Measurements from ENCODE around the gene EBF3. TPM values are rescaled to one million over a fixed set of nuclear protein-coding genes. Genes with fewer than 3 reads are reported as not detected.

EBF3 gene
- total RNA-seq, 1 experiment from 2014 or later: 0.12 TPM

- H3K79me2 ChIP-seq (ENCODE audit: insufficient read depth, low read length): no peaks in the 10 kb centered on the region
- H3K4me1 ChIP-seq (ENCODE audit: control insufficient read depth in 1 of 2, insufficient read depth in 2 of 2, low read length in 2 of 2): no peaks in the 10 kb centered on the region
- RAD21 ChIA-PET (ENCODE audit: low non-redundant PET in 1 of 2, low total read pairs in 2 of 2, uncharacterized antibody in 2 of 2, unreplicated experiment in 2 of 2): no interaction called here
- no peaks in the 10 kb centered on the region for H3K9me2 ChIP-seq (ENCODE audit: insufficient read depth)
- no peaks in the 10 kb centered on the region for H4K20me1 ChIP-seq (ENCODE audit: insufficient read depth)
- H3K9me3 ChIP-seq (ENCODE audit: control insufficient read depth in 1 of 2, insufficient read depth in 1 of 2, low read depth in 1 of 2, low read length in 2 of 2): no peaks in the 10 kb centered on the region
- BruUV-seq (replicated peaks): no TSS peak
- H3K4me3 ChIP-seq (replicated peaks in 1 of 2; ENCODE audit: low read depth in 1 of 2, low read length in 2 of 2): no peak overlapping the region
- no peak for DNase-seq (ENCODE audit: low read depth, low spot score)
- ATAC-seq: no peak
- H3K4me2 ChIP-seq (ENCODE audit: low read length): no peak overlapping the region
- no peaks in the 10 kb centered on the region for H3K36me3 ChIP-seq (ENCODE audit: control insufficient read depth in 1 of 2, insufficient read depth in 2 of 2, low read length in 2 of 2)
- CTCF ChIA-PET: no interaction called here
- POLR2A ChIA-PET: no interaction called here
- H3K27ac ChIP-seq (ENCODE audit: low read depth, low read length): no peak overlapping the region
- H2AFZ ChIP-seq (ENCODE audit: low read depth, low read length, poor library complexity, severe bottlenecking): no peak overlapping the region
- H3K27me3 ChIP-seq (ENCODE audit: insufficient read depth, low read length): no peaks in the 10 kb centered on the region
- no peak overlapping the region for H3K9ac ChIP-seq (ENCODE audit: low read length)
- intact Hi-C loops (cut with micrococcal nuclease): no loop called here
- no peak for TF ChIP-seq JUND (IDR thresholded peaks at IDR 0.05)
- TF ChIP-seq SP1 (IDR thresholded peaks at IDR 0.05; ENCODE audit: low read depth): no peak
- TF ChIP-seq ZNF274 (IDR thresholded peaks at IDR 0.05; ENCODE audit: low read depth, low read length): no peak
- no peak for TF ChIP-seq SIN3A (IDR thresholded peaks at IDR 0.05; ENCODE audit: low read depth)
- TF ChIP-seq TCF7L2 (IDR thresholded peaks at IDR 0.05; ENCODE audit: borderline replicate concordance, extremely low read depth, insufficient read depth, insufficient read length): no peak
- TF ChIP-seq CBX3 (IDR thresholded peaks at IDR 0.05; ENCODE audit: low read depth): no peak
- TF ChIP-seq ELF1 (IDR thresholded peaks at IDR 0.05; ENCODE audit: borderline replicate concordance, low read depth): no peak
- TF ChIP-seq POLR2A (IDR thresholded peaks at IDR 0.05; ENCODE audit: borderline replicate concordance, extremely low read depth, insufficient read depth, insufficient read length): no peak
- TF ChIP-seq CEBPB (IDR thresholded peaks at IDR 0.05; ENCODE audit: low read depth): no peak
- no peak for TF ChIP-seq EZH2phosphoT487 (IDR thresholded peaks at IDR 0.05; ENCODE audit: borderline replicate concordance)
- no peak for TF ChIP-seq SRF (IDR thresholded peaks at IDR 0.05; ENCODE audit: low read depth)
- TF ChIP-seq ZFX (IDR thresholded peaks at IDR 0.05): no peak
- TF ChIP-seq FOSL1 (IDR thresholded peaks at IDR 0.05; ENCODE audit: low read depth): no peak
- no peak for TF ChIP-seq EZH2 (IDR thresholded peaks at IDR 0.05)
- no peak for TF ChIP-seq CTCF (IDR thresholded peaks at IDR 0.05 in 2 of 3, conservative IDR thresholded peaks at IDR 0.05 in 1 of 3; ENCODE audit: borderline replicate concordance in 1 of 3, insufficient read depth in 1 of 3, low read depth in 2 of 3, low read length in 2 of 3)
- TF ChIP-seq MAX (IDR thresholded peaks at IDR 0.05): no peak
- TF ChIP-seq ZBTB33 (IDR thresholded peaks at IDR 0.05; ENCODE audit: extremely low read depth, insufficient replicate concordance, low read length): no peak
- TF ChIP-seq REST (IDR thresholded peaks at IDR 0.05; ENCODE audit: low read depth): no peak
- TF ChIP-seq EGR1 (IDR thresholded peaks at IDR 0.05; ENCODE audit: low read depth): no peak
- TF ChIP-seq POLR2AphosphoS5 (IDR thresholded peaks at IDR 0.05; ENCODE audit: low read depth, low read length): no peak
Observed at GRCh38 chr10:129860396-129860795, 103.7 kb downstream of the EBF3 start.

Measured in HCT116 (cell line).